ENCODE results near the gene POU3F1.

POU3F1 gene

DNA sequence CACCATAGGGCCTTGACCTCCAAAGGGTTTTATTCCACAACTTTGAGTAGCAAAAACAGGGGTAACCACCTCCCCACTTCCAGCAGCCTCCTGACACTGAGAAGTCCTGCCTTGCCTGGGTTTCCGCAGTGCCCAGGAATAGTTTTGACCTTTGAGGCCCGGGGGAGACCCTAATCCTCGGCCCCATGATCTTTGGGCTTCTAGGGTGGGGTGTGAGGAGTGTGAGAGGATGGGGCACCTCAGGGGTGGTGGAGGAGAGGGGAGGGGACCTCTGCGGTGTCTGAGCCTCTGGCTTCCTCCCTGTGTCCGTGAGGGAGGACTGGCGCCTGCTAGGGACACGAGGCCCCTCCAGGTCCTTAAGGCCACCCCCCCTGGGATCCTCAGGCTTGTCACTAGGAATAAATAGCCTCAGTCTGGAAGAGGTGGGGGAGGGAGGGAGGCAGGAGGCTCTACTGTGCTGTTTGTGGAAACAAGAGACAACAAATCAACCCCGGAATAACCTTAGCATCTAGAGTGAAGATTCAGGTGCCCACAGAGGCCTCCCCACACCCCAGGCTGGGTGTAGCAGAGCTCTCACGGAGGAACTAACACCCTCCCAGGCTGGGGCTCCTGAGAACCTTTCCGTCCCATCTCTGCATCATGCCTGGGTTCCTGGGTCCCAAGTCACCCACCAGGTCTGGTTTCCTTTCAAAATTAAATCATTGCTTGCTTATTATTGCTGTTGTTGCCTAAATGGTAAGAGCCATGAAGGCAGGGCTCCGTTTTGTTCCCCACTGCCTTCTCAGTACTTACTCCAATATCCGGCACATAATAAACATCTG lies 40.4 kb downstream of the POU3F1 start:
- in situ Hi-C loops (cut with MboI; ENCODE audit: low sequenced_read_pairs): no loop called here

- in situ Hi-C loops (cut with MboI; ENCODE audit: low sequenced_read_pairs): no loop called here
These were observed 41.2 kb downstream of the POU3F1 start, which contains the start of gene FHL3 for GRCh38 chr1:38005195-38006007. TSS of gene FHL3 (minus strand) at chr1:38005514. CDS start at chr1:37999412, 6,102 bp downstream.

GRCh38 chr1:38004284-38005108 lies 42.1 kb downstream of the POU3F1 start:
- in situ Hi-C loops (cut with MboI; ENCODE audit: low sequenced_read_pairs): no loop called here

- in situ Hi-C loops (cut with MboI; ENCODE audit: low sequenced_read_pairs): no loop called here
These were observed 43.0 kb downstream of the POU3F1 start for GRCh38 chr1:38003261-38004250.

- in situ Hi-C loops (cut with MboI; ENCODE audit: low sequenced_read_pairs): no loop called here
These were observed 45.8 kb downstream of the POU3F1 start for GRCh38 chr1:38000529-38001455.

- in situ Hi-C loops (cut with MboI; ENCODE audit: low sequenced_read_pairs): no loop called here
These were observed 46.4 kb downstream of the POU3F1 start for GRCh38 chr1:38000233-38000528.

- in situ Hi-C loops (cut with MboI; ENCODE audit: low sequenced_read_pairs): no loop called here
These were observed 47.0 kb downstream of the POU3F1 start for GRCh38 chr1:37999430-38000232.

GRCh38 chr1:37998913-37999429 lies 47.6 kb downstream of the POU3F1 start:
- in situ Hi-C loops (cut with MboI; ENCODE audit: low sequenced_read_pairs): no loop called here

DNA sequence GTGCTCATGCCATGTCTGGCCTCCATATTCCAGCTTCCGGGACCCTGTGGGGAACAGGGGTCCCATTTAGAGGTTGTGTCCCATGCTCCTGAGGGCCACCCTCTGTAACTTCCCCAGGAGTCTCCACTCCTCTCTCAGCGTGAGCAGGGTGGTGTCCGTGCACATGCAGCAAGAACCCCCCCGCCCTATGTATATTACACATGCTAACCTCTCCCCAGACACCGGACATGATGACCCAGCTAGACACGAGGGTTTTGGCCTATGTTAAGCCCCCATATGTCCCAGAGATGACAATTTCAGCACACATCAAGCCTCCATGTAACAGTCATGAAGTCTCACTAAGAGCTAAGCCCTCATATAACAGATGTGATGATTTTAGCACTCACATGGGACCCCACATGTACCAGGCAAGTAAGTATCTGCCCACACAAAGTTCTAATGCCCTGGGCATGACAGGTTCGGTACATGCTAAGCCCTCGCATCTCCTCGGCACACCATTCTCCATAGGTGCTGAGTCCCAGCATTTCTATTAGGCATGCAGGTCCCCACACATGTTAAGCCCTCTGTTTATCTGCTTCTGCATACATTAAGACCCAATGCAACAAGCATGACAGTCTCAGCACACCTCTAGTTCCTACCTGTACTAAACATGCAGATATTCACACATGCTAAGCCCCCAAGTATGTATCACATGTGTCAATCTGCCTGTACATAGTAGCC lies 48.3 kb downstream of the POU3F1 start:
- in situ Hi-C loops (cut with MboI; ENCODE audit: low sequenced_read_pairs): no loop called here

DNA sequence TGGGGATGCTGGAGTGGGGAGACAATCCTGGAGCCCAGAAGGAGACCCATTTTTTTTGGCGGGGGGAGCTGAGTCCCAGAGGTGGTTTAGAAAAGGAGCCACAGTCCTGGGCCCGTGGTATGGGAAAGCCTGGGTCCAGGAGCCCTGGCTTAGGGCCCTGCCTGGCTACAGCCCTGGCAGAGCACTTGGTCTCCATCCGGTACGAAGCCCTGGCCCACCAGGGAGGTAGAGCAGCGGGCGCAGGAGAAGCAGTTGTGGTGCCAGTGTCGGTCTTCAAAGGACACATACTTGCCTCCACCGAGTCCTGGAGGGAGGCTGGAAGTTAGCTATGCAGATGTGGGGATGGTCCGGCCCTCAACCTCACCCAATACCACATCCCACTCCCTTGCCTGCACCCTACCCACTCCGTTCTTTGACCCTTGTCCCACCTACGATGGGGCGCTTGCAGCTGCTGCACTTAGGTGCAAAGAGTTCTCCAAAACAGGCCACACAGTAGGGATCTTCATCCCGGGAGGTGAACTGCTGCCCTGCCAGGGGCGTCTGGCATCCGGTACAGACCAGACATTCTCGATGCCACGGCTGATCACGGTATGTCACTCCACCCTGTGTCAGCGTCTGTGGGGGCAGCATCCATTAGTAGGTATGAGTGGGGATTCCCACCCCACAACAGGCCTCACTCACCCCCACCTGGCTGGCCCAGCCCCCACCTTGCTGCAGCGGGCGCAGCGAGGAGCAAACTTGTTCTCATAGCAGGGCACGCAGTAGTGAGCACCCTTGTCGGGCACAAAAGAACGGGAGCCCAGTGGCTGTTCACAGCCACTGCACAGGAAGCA lies 49.1 kb downstream of the POU3F1 start:
- in situ Hi-C loops (cut with MboI; ENCODE audit: low sequenced_read_pairs): no loop called here

DNA sequence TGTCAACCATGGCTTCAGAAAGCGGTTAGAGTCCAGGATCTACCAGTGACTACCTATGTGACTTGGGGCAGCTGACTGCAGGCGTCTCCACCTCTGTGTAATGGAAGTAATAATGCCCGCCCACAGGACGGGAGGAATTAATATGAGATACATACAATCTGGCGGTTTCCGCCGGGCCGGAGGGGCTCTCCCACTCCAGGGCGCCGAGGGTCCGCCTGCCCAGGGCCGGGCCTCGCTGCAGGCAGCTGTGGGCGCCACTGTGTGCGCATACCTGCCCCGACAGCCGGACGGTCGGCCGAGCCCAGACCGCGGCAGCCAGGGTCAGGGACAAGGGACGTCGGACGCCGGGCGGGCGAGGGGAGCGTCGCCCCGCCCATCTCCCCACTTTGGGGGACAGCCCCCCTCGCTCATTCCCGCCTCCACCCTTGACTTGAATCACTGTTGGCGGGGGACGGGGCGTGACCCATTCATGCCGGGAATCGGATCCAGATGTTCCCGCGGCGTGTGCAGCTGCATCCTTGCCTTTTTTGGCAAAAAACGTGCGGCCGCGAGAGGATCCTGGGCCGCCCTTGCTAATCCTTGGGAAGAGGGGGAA lies 50.7 kb downstream of the POU3F1 start:
- in situ Hi-C loops (cut with MboI; ENCODE audit: low sequenced_read_pairs): no loop called here

- in situ Hi-C loops (cut with MboI; ENCODE audit: low sequenced_read_pairs): no loop called here
These were observed 51.6 kb downstream of the POU3F1 start for GRCh38 chr1:37994886-37995566.
